HG02884 (cell line): ENCODE results near the gene TRIM74.
"Not testable (repeated sequence)": the region's sequence is repeated elsewhere in the genome, so short reads cannot be mapped to it uniquely, and the experiment has no call there.

Source experiments
- ATAC-seq: cut with Tn5 transposase; IDR thresholded peaks from one replicate; pipeline ENCODE4 v1.9.1; 2021; ENCODE audit warnings: mild to moderate bottlenecking, moderate library complexity; ENCODE audit not compliant: unreplicated experiment

TRIM74 gene

DNA sequence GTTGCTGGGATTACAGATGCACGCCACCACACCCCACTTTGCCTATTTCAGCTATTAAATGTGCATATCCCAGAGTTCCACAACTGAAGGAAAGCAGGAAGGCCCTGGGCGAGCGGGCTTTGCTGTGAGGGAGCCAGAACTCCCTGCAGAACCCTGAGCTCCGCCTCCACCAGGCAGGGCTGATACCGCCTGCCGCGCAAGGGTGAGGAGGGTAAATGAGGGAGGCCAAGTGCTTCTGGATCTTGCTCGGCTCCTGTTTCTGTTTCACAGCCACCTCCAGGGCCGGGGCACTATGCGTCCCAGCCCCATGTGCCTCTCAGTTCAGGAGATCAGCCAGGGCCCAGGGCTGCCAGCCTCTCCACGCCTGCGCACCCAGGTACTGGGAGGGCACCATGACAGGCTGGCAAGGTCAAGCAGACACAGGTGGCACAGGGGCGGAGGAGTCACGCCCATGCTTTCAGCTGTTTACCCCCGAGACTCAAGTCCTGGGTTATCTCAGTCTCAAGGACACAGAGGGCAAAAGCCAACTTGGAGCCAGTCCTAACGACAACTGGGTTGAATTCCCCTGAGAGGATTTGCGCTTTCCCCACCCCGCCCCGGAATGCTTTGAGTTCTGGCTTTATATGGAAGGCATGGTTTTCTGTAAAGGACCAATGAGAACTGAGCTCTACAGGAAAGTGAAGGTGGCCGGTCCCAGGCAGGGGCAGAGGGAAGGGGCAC lies 8.5 kb downstream of the TRIM74 start:
- not testable (repeated sequence) for ATAC-seq

DNA sequence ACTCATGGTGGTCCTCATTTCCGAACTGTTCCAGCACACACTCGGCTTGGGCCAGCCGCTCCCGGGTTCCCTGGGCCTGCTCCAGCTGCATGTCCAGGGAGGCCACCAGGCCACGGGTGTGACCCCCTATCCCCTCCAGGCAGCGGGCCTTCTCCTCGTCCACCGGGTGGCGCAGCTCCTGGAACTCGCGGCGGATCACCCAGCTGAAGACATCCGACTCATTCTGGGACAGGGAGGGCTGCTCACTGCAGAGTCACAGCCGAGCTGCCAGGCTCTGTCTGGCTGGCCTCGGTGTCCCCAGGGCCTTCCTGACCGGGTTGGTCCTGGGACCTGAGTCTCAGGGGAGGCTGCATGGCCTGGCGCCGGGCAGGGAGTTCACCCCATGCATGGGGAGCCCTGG lies 9.2 kb downstream of the TRIM74 start:
- not testable (repeated sequence) for ATAC-seq

DNA sequence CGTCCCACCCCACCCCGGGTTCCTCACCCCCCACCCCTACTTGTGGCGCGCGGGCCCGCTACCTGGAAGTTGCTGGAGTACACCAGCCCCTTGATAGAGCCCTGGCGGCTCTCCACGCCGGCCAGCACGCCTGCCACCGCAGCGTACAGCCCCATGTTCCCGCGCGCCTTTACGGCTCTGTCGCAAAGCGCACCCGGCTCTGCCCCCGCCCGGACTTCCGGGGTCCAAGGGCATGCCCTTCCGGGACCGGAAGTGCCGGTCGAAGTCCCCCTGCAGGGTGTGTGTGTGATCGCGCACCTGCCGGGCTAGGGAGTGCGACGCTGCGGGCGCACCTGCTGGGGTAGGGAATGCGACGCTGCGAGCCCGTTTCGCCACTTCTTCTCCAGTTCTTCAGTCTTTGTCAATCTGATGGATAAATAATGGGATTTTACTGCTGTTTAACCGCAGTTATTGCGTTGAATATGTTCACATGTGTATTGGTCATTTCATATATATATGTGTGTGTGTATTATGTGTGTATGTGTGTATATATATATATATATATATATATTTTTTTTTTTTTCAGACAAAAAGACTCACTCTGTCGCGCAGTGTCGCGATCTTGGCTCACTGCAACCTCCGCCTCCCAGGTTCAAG lies 14.6 kb downstream of the TRIM74 start:
- ATAC-seq = peak; percentile 80

DNA sequence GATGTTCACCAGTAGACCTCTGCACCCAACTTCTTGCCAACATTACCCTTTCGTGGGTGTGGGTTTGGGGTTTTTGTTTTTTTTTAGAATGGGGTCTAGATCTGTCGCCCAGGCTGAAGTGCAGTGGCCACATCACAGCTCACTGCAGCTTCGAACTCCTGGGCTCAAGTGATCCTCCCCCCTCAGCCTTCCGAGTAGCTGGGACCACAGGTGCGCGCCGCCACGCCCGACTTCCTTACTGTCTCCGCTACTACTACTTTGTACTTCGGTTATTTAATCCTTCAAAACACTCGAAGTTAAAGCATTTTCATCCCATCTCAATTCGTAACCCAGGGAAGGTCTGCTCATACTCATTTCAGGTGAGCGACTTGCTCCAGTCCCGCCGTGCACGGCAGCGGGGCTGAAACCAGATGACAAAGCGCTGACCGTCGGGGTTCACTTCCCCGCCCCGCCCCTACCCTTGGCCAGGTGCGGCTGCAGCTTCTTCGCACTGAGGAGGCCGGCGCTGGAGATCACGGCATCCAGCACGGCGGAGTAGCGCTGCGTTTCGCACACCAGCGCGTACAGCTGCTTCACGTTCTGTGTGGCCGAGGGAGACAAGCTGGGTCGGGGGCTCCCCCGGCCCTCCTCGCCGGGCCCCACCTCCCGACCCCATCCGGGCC lies 15.2 kb downstream of the TRIM74 start:
- peak; percentile 45 for ATAC-seq

DNA sequence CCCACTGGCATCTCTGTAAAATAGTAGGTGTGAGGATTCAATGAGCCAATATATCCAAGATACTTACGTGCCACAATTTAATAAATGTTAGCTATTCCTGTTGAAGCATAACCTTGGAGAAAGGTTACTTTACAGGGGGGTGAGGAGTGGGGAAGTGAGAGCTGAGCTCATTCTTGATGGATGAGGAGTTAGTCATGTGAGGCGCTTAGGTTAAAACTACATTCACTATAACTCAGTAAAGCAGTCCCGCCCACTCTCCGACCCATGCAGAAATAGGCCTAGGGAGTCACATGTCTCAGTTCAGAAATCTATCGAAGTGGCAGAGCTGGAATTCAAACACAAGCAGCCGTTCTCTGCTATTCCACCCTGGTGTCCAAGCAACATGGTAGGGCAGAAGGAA lies 18.8 kb downstream of the TRIM74 start:
- ATAC-seq = not testable (repeated sequence)

DNA sequence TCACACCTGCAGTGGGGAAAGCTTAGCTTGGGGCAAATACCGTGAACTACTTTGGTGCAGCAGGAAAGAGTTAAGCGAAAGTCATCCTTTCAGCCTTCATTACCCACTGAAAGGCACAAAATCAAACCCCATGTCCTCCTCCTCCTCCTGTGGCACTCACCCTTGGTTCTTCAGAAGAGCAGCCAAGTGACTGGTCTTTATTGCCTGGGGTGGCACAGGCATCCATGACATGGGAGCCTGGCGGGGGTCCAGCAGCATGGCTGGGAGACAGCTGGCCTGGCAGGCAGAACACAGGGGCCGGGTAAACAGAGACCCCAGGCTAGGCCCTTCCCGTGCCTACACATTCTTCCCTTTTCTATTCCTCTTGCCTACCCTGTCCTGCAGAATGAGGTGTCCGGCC lies 19.6 kb downstream of the TRIM74 start:
- ATAC-seq = not testable (repeated sequence)

DNA sequence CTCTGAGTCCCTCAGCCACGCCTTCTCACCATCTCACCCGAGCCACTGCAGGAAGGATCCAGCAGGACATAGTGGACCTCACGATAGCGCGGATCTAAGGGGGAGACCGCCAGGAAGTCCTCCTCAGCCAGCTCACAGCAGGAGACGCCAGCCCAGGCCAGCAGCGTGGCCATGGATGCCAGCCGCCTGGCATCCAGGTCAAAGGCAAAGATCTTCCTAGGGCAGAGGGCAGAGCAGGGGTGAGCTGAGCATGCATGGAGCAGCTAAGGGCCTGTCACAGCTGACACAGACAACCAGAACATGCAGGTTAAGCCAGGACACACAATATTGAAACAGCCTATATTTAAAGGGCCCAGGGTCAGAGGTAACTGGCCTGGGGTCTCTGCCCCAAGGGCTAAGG lies 20.0 kb downstream of the TRIM74 start:
- ATAC-seq = not testable (repeated sequence)

DNA sequence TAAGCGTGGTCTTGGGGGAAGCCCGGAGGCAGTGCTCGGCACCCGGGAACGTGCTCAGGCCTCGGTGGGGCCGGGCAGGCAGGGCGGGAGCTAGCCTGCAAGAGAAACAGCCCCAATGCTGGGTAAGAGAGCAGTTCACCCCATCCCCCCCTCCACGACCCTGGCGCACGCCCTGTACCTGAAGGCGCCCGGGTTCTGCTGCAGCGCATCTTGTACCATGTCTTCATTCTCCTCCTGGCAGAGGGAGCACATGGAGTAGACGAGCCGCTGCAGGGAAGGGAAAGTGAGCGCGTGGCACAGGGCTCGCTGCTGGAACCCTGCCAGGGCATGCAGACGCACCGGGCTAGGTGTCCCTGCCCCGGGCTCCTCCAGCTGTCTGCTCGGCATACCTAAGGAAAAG lies 20.6 kb downstream of the TRIM74 start:
- not testable (repeated sequence) for ATAC-seq

DNA sequence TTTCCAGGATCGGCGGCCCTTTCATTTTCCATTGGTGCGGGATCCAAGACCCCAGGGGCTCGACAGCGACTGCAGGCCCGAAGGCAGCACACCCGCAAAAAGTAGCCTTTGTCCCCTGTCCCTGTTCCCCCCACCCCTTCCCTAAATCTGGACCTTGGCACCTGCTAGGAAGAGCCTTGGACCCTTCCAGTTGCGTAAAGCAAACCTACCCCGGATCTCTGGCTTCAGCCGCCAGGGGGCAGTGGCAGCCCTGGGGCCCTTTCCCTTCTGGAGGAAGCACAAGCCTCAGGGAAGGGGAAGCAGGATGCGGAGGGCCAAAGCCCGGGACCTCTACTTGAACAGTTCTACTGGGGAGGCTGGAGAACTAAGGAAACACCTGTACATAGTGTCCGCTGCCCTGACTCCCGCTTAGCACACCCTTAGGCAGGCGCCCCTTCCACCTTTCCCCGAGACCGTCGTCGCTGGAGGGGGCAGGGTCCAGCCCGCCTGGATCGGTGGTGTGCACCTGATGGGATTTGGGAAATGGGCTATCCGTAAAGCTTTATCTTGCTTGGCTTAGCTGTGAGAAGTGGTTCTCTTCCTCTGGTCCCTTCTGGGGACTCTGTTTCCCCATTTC lies 23.0 kb downstream of the TRIM74 start:
- not testable (repeated sequence) for ATAC-seq

DNA sequence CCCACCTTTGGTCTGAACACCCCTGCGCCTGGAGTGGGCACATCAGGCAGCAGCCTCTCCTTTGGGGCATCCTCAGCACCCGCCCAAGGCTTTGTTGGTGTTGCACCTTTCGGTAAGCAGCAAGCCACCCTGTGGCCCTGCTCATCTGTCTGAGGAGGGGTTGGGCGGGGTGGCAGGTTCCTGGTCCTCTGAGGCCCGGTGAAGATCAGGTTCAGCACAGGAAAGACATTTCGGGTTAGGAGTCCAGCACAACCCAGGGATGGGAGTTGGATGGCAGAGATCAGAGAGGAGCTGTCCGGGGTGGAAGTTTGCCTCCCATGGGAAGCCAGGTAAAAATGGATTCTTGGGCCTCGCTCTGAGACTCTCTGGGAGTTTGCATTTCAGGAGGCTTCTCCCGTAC lies 23.7 kb downstream of the TRIM74 start:
- ATAC-seq = not testable (repeated sequence)

DNA sequence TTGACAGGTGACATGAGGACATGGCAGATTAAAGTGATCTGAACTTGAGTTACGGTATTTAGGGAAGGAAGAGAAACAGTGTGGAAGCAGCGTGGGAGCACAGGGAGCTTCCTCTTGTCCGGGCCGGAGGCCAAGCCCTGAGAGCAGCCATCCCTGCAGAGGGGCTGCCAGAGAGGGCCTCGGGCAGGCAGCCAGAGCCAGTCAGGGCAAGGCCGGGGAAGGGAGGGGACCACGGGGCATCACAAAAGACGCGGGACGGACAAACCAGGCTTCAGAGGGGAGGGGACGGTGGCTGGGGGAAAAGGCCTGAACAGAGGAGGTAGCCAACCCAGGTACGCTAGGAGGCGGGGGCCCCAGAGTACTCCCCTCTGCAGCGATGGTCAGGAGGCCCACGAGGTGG lies 24.3 kb downstream of the TRIM74 start:
- ATAC-seq = not testable (repeated sequence)

DNA sequence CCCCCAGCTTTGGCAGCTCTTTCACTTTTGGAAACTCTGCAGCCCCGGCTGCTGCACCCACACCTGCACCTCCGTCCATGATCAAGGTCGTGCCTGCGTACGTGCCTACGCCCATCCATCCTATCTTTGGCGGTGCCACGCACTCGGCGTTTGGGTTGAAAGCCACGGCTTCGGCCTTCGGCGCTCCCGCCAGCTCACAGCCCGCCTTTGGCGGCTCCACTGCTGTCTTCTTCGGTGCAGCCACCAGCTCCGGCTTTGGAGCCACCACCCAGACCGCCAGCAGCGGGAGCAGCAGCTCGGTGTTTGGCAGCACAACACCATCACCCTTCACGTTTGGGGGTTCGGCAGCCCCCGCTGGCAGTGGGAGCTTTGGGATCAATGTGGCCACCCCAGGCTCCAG lies 26.3 kb downstream of the TRIM74 start:
- ATAC-seq = not testable (repeated sequence)

DNA sequence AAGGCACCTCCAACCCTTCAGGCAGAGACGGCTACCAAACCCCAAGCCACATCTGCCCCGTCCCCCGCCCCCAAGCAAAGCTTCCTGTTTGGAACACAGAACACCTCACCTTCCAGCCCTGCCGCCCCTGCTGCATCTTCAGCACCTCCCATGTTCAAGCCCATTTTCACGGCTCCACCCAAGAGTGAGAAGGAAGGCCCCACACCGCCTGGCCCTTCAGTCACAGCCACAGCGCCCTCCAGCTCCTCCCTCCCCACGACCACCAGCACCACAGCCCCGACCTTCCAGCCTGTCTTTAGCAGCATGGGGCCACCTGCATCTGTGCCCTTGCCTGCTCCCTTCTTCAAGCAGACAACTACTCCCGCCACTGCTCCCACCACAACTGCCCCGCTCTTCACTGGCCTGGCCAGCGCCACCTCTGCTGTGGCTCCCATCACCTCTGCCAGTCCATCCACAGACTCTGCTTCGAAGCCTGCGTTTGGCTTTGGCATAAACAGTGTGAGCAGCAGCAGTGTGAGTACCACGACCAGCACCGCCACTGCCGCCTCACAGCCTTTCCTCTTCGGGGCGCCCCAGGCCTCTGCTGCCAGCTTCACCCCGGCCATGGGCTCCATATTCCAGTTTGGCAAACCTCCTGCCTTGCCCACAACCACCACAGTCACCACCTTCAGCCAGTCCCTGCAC lies 27.1 kb downstream of the TRIM74 start:
- ATAC-seq = not testable (repeated sequence)

DNA sequence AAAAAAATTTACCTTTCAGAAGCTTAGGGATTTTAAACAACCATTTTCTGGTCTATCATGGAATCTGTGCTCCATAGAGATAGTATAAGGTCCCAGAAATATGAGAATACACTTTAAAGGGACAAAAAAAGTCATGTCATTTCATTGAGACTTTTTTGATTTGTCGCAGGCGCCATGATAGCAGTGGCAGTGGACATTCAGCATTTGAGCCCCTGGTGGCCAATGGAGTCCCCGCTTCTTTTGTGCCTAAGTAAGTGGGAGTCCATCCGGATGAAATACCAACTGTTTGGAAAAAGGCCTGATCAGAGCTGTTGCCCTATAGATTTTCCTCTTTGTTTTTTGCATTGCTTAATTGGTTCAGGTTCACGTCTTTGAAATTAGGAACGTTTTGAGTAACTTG lies 41.0 kb downstream of the TRIM74 start:
- ATAC-seq = not testable (repeated sequence)

DNA sequence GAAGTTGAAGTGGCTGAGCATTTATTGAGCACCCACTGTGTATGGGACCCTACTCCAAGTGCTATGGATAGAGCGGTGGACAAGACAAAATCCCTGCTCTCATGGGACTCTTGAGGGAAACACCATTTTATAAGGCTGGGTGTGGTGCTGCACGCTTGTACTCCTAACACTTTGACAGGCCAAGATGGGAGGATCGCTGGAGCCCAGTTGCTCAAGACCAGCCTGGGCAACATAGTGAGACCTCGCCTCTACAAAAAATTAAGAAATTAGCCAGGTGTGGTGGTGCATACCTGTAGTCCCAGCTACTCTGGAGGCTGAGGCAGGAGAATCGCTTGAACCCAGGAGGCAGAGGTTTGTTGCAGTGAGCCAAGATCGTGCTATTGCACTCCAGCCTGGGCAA lies 41.5 kb downstream of the TRIM74 start:
- ATAC-seq = not testable (repeated sequence)

DNA sequence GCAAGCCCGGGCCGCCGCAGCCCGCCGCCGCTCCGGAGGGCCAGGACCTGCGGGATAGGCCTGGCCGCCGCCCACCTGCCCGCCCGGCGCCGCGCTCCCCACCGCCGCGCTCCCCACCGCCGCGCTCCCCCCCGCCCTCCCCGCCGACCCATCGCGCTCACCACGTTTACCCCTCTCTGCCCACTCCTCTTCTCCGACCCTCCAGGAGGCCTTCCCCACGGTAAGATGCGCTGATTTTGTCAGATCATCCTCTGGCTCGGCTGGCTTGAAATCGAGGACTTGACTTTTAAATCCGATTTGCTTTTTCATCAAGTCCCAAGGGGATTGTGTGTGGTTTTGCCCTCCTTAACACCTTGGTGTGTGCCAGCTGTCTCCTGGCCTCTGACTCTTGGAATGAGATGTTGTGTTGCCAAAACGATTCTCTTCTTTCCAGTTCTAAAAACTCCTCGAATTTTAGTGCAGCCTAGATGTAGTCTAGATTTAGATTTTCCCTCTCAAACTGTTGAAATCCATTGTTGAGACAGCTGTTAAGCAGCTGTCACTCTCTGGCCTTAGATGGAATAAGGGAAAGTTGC lies 43.6 kb downstream of the TRIM74 start:
- peak; percentile 28 for ATAC-seq

DNA sequence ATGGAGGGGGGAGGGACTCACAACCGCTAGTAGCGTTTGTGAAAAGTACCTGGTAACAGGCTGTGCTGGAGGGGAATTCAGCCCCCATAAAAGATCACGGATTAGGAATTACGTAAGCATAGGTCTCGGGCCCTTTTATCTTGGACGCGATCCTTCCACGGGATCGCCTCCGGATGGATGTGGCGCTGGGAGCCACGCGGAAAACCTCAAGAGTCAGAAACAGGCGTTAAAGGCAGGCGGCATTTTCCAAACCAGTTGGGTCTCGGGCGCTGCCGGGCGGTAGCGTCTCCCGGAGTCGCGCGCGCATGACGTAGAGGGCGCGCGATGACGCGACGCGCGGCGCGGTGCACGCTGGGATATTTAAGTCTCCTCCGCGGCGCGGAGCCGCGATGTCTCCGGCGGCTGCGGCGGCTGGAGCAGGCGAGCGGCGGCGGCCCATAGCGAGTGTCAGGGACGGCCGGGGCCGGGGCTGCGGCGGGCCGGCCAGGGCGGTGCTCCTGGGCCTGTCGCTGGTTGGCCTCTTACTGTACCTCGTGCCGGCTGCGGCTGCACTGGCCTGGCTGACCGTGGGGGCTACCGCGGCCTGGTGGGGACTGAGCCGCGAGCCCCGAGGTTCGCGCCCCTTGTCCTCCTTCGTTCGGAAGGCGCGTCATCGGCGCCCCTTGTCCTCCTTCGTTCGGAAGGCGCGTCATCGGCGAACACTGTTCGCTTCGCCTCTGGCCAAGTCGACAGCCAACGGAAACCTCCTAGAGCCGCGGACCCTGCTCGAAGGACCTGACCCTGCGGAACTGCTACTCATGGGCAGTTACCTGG lies 44.3 kb downstream of the TRIM74 start, which contains the start of gene POM121:
TSS of gene POM121 (plus strand) at position 363 of the 813 bp plus-strand sequence. CDS start at position 390, 27 bp downstream.
- ATAC-seq = peak; percentile 78

DNA sequence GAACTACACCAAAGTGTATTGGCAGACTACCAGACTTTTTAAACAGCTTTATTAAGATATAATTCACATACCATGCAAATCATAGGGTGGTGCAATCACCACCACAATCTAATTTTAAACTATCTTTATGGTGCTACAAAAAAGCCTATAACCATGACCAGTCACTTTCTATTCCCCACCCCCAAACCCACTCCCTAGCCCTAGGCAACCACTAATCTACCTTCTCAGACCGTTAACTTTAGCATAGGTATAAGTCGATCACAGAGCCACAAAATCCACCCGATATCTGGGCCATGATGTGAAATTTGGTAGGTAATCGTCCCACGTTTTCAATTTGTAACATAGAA lies 44.9 kb downstream of the TRIM74 start:
- ATAC-seq = peak; percentile 16

DNA sequence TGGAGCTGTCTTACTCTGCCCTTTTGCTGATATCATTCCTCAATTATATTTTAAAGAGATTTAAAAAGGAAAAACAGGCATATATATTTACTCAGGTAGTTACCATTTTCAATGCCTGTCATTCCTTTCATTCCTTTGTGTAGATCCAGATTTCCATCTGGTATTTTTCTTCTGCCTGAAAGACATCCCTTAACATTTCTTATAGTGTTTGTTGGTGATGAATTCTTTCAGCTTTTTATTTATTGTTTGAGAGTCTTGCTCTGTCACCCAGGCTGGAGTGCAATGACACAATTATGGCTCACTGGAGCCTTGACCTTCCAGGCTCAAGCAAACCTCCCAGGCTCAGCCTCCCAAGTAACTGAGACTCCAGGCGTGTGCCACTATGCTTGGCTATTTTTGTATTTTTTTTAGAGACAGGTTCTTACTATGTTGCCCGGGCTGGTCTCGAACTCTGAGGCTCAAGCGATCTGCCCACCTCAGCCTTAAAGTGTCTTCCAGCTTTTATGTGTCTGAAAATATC lies 50.0 kb downstream of the TRIM74 start:
- ATAC-seq = no peak
